Body of pancreas (tissue), 4 donors: Measurements from ENCODE around the gene EIF3I. TPM values are rescaled to one million over a fixed set of nuclear protein-coding genes. Genes with fewer than 3 reads are reported as not detected.

ENCODE experiments used
- ATAC-seq: fragments of 150-250 bp; one replicate; pipeline ENCODE4 v1.9.1; 2016
- DNase-seq, 4 donors: peaks; one replicate each; pipeline ENCODE4 v3.0.0-alpha.2; 2019
- H3K27ac ChIP-seq, 4 donors: fragments of 200-600 bp; sonication (generic); 1 replicate in 3 of 4; 2 replicates in 1 of 4; pipeline versions ENCODE4 v1.5.1 to v1.6.1; 2016 to 2019; ENCODE audit warnings: mild to moderate bottlenecking in 1 of 4, mixed read lengths in 1 of 4, moderate library complexity in 1 of 4
- H3K27me3 ChIP-seq, 2 donors: fragments of 200-600 bp; sonication (generic); one replicate each; pipeline ENCODE4 v1.6.0; 2016; ENCODE audit warnings: mild to moderate bottlenecking in 1 of 2
- H3K36me3 ChIP-seq, 2 donors: fragments of 200-600 bp; sonication (generic); replicated peaks in 1 of 2; 2 replicates each; pipeline ENCODE4 v1.5.1; 2016; ENCODE audit warnings: low read depth in 2 of 2; ENCODE audit not compliant: insufficient read depth in 1 of 2
- H3K4me1 ChIP-seq: fragments of 200-600 bp; sonication (generic); one replicate; pipeline ENCODE4 v1.6.0; 2016
- H3K4me3 ChIP-seq, 2 donors: fragments of 200-600 bp; sonication (generic); 1 replicate in 1 of 2; 2 replicates in 1 of 2; pipeline ENCODE4 v1.5.1; 2016 to 2019
- H3K9me3 ChIP-seq, 3 donors: fragments of 200-600 bp; sonication (generic); 1 replicate in 2 of 3; 2 replicates in 1 of 3; pipeline ENCODE4 v1.5.1; 2016
- CTCF ChIP-seq, 7 experiments: fragments of 450-650 bp in 4 of 7; fragments of 200-600 bp in 3 of 7; sonication (generic) in 3 of 7; IDR thresholded peaks; one replicate each; pipeline ENCODE4 v1.5.1; 2016 to 2019; ENCODE audit warnings: antibody characterized with exemption in 7 of 7
- POLR2A ChIP-seq, 3 donors: fragments of 450-650 bp; IDR thresholded peaks; one replicate each; pipeline ENCODE4 v1.6.1; 2016; ENCODE audit warnings: antibody characterized with exemption in 3 of 3, mild to moderate bottlenecking in 2 of 3
- WGBS, 2 donors: methylation state at CpG; one replicate each; pipeline ENCODE4 v1.1.5; 2017; 5-methylcytosine and 5-hydroxymethylcytosine counted together
- intact Hi-C: fragments of 100-400 bp; cut with DNase I; formaldehyde crosslinking; loops from one replicate; pipeline ENCODE4 v1.15.1; 2023
- total RNA-seq, 2 donors: library from RNA; depleted of rRNA; stranded (reverse); fragments of >200 nt; gene quantifications; one replicate each; pipeline ENCODE4 v1.1.0, GENCODE V29; 2016

EIF3I gene
- total RNA-seq, 2 donors from 2014 or later, result 69.5 to 81.7 TPM

GRCh38 chr1:32265846-32266245 lies 43.6 kb downstream of the EIF3I start:
- 92 to 96% methylated on average over 9 of the region's 9 CpGs for WGBS, 2 donors
- H3K4me1 ChIP-seq, result no peaks in the 10 kb centered on the region
- no peaks in the 10 kb centered on the region for H3K27me3 ChIP-seq
- H3K9me3 ChIP-seq, result no peaks in the 10 kb centered on the region
- no peak for DNase-seq
- no peaks in the 10 kb centered on the region for H3K36me3 ChIP-seq
- intact Hi-C loops, result no loop called here
- H3K4me3 ChIP-seq, result no peak overlapping the region
- TF ChIP-seq POLR2A (IDR thresholded peaks at IDR 0.05), result no peak
- TF ChIP-seq CTCF (IDR thresholded peaks at IDR 0.05), result no peak
- no peak overlapping the region for H3K27ac ChIP-seq
- no peak for ATAC-seq

DNA sequence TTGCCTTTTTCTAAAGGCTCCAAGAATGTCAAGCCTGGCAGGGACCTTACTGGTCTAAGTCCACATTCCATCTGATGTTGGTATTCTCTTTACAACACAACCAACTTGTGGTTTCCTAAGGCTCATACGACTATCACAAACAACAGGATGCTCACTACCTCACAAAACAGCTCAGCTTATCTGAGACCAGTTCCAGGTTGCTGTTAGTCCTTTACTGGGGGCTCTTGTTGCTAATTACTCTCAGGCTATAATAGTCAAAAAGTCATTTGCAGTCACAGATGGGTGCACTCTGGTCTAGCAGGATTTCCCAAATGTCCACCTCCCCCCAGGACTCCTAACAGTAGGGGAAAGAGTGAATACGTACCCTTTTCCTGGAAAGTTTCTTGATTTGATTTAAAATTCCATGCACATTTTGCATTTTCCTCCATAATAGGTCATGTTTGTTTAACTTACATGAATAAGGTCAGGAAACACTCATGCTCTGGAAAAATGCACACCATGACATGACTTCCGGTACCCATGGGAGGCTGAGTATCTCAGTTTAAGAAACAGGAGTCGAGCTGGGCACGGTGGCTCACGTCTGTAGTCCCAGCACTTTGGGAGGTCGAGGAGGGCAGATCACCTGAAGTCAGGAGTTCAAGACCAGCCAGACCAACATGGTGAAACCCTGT lies 44.8 kb downstream of the EIF3I start:
- DNase-seq, result no peak
- no peaks in the 10 kb centered on the region for H3K27me3 ChIP-seq
- TF ChIP-seq CTCF (IDR thresholded peaks at IDR 0.05), result no peak
- TF ChIP-seq POLR2A (IDR thresholded peaks at IDR 0.05), result no peak
- no peak for ATAC-seq
- H3K36me3 ChIP-seq, result no peaks in the 10 kb centered on the region
- H3K27ac ChIP-seq, result no peak overlapping the region
- no peak overlapping the region for H3K4me3 ChIP-seq
- H3K9me3 ChIP-seq, result no peaks in the 10 kb centered on the region
- intact Hi-C loops, result no loop called here
- no peaks in the 10 kb centered on the region for H3K4me1 ChIP-seq
- 69 to 84% methylated on average over 7 of the region's 7 CpGs for WGBS, 2 donors

- Histone ChIP-seq H3K36me3 (no peaks in the 10 kb centered on the region), H3K4me3 (no peak overlapping the region), H3K27ac (no peak overlapping the region), H3K4me1 (no peaks in the 10 kb centered on the region), H3K9me3 (no peaks in the 10 kb centered on the region), H3K27me3 (no peaks in the 10 kb centered on the region)
- DNase-seq, result no peak
- intact Hi-C loops, result no loop called here
- TF ChIP-seq CTCF (IDR thresholded peaks at IDR 0.05), result no peak
- TF ChIP-seq POLR2A (IDR thresholded peaks at IDR 0.05), result no peak
- ATAC-seq, result no peak
Measured at GRCh38 chr1:32269744-32270143, 47.5 kb downstream of the EIF3I start.

DNA sequence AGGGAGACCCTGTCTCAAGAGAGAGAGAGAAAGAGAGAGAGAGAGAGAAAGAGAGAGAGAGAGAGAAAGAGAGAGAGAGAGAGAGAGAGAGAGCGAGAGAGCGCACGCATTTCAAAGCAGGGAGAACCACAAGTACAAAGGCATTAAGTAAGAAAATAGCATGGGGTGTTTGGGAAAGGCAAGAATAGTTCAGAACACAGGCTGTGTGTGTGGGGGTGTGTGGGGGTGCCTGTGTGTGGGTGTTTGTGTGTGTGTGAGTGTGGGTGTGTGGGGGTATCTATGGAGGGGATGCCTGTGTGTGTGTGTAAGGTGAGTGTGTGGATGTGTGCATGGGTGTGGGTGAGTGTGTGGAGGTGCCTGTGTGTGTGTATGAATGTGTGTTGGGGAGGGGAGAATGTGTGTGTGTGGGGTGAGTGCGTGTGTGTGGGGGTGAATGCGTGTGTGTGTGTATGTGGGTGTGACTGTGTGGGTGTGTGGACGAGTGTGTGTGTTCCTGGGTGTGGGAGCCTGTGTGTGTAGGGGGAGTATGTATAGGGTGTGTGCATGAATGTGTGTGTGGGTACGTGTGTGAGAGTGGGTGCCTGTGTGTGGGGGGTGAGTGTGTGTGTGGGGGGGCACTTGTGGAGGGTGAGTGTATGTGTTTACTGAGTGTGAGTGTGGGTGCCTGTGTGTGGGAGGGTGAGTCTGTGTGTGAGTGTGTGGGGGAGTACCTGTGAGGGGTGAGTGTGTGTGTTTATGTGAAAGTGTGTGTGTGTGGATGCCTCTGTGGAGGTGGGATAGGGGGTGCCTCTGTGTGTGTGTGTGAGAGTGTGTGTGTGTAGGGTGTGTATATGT lies 50.6 kb downstream of the EIF3I start:
- no peak for DNase-seq
- TF ChIP-seq POLR2A (IDR thresholded peaks at IDR 0.05) (no peak), CTCF (IDR thresholded peaks at IDR 0.05) (no peak)
- 74 to 81% methylated on average over 7 of the region's 7 CpGs for WGBS, 2 donors
- ATAC-seq, result no peak
- intact Hi-C loops, result no loop called here
- Histone ChIP-seq H3K9me3 (no peaks in the 10 kb centered on the region), H3K4me1 (peaks cover 5% of the 10 kb centered on the region), H3K36me3 (no peaks in the 10 kb centered on the region), H3K27me3 (peaks cover 0 to 14% of the 10 kb centered on the region in 2 donors), H3K27ac (no peak overlapping the region), H3K4me3 (no peak overlapping the region)
